HepG2 (cell line): ENCODE results near the gene DUS1L. TPM values are rescaled to one million over a fixed set of nuclear protein-coding genes. Genes with fewer than 3 reads are reported as not detected.

Source experiments
- HNRNPLL ChIP-seq: fragments of 200-400 bp; formaldehyde crosslinking; IDR thresholded peaks from 2 replicates; pipeline ENCODE4 v1.6.1; 2017; ENCODE audit warnings: mild to moderate bottlenecking, low read depth, low read length; ENCODE audit not compliant: poor library complexity, severe bottlenecking
- ISL2 ChIP-seq: sonication (generic); formaldehyde crosslinking; IDR thresholded peaks from 2 replicates; pipeline ENCODE4 v1.5.0; 2020; ENCODE audit warnings: missing genetic modification reagents
- MAZ ChIP-seq, 2 experiments: sonication (generic) in 1 of 2; formaldehyde crosslinking in 1 of 2; IDR thresholded peaks; 2 replicates each; pipeline versions ENCODE4 v1.5.0 to v1.6.1; 2012 to 2020; ENCODE audit warnings: low read depth in 2 of 2, mild to moderate bottlenecking in 2 of 2, borderline replicate concordance in 1 of 2, improper control_type of control experiment in 1 of 2, low read length in 1 of 2, missing genetic modification reagents in 1 of 2, moderate library complexity in 1 of 2
- NFE2L2 ChIP-seq: fragments of 150-350 bp; IDR thresholded peaks from 2 replicates; pipeline ENCODE4 v1.6.1; 2014; ENCODE audit warnings: low read length
- RBFOX2 ChIP-seq: fragments of 200-400 bp; formaldehyde crosslinking; IDR thresholded peaks from 2 replicates; pipeline ENCODE4 v1.6.1; 2017; ENCODE audit warnings: low read depth, mild to moderate bottlenecking, low read length
- ZFX ChIP-seq: sonication (generic); formaldehyde crosslinking; IDR thresholded peaks from 2 replicates; pipeline ENCODE4 v1.4.0; 2020; ENCODE audit warnings: mild to moderate bottlenecking, low read depth, missing genetic modification reagents, moderate library complexity
- ZNF224 ChIP-seq: sonication (generic); formaldehyde crosslinking; IDR thresholded peaks from 2 replicates; pipeline ENCODE4 v1.5.0; 2020; ENCODE audit warnings: mild to moderate bottlenecking, missing genetic modification reagents
- ZNF747 ChIP-seq: sonication (generic); formaldehyde crosslinking; IDR thresholded peaks from 2 replicates; pipeline ENCODE4 v1.8.1; 2023; ENCODE audit warnings: missing genetic modification reagents, mild to moderate bottlenecking, borderline replicate concordance
- polyA plus RNA-seq, 8 experiments: library from polyadenylated mRNA; depleted of rRNA in 3 of 8; stranded (reverse) in 7 of 8; unstranded in 1 of 8; fragments of >200 nt; fragmentation: Illumina TruSeq in 4 of 8; extraction: Trizol in 4 of 8; gene quantifications; 2 replicates each; pipeline versions ENCODE4 v1.2.1 to v1.2.3, GENCODE V29; 2011 to 2016; ENCODE audit warnings: low read depth in 4 of 8, missing spikeins in 1 of 8, mixed read lengths in 1 of 8; ENCODE audit not compliant: insufficient read depth in 1 of 8
- total RNA-seq, 5 experiments: library from RNA; depleted of rRNA; stranded (reverse); fragments of >200 nt; fragmentation: Illumina TruSeq; extraction: Trizol; gene quantifications; 2 replicates each; pipeline ENCODE4 v1.2.3, GENCODE V29; 2016; ENCODE audit warnings: low read depth in 1 of 5
- TF ChIP-seq, protein P1 (sequence below): sonication (generic); formaldehyde crosslinking; IDR thresholded peaks from 2 replicates; pipeline ENCODE4 v1.5.0; 2020; ENCODE audit warnings: mild to moderate bottlenecking, missing genetic modification reagents
- TF ChIP-seq, protein P2 (sequence below): sonication (generic); formaldehyde crosslinking; IDR thresholded peaks from 2 replicates; pipeline ENCODE4 v1.8.1; 2023; ENCODE audit warnings: mild to moderate bottlenecking, moderate library complexity, missing genetic modification reagents
- TF ChIP-seq, protein P3 (sequence below): sonication (generic); formaldehyde crosslinking; IDR thresholded peaks from 2 replicates; pipeline ENCODE4 v1.4.0; 2020; ENCODE audit warnings: missing genetic modification reagents
- TF ChIP-seq, protein P4 (sequence below): sonication (generic); formaldehyde crosslinking; IDR thresholded peaks from 2 replicates; pipeline ENCODE4 v1.5.0; 2020; ENCODE audit warnings: mild to moderate bottlenecking, missing genetic modification reagents, moderate library complexity
- TF ChIP-seq, protein P5 (sequence below): sonication (generic); formaldehyde crosslinking; IDR thresholded peaks from 2 replicates; pipeline ENCODE4 v1.5.0; 2020; ENCODE audit warnings: mild to moderate bottlenecking, missing genetic modification reagents, borderline replicate concordance

Gene DUS1L
- total and polyA plus RNA-seq, 2 of the 13 experiments (the other 11 are each of a cell fraction or from before 2014, with no cell fraction given) = 81.0 to 109 TPM

DNA sequence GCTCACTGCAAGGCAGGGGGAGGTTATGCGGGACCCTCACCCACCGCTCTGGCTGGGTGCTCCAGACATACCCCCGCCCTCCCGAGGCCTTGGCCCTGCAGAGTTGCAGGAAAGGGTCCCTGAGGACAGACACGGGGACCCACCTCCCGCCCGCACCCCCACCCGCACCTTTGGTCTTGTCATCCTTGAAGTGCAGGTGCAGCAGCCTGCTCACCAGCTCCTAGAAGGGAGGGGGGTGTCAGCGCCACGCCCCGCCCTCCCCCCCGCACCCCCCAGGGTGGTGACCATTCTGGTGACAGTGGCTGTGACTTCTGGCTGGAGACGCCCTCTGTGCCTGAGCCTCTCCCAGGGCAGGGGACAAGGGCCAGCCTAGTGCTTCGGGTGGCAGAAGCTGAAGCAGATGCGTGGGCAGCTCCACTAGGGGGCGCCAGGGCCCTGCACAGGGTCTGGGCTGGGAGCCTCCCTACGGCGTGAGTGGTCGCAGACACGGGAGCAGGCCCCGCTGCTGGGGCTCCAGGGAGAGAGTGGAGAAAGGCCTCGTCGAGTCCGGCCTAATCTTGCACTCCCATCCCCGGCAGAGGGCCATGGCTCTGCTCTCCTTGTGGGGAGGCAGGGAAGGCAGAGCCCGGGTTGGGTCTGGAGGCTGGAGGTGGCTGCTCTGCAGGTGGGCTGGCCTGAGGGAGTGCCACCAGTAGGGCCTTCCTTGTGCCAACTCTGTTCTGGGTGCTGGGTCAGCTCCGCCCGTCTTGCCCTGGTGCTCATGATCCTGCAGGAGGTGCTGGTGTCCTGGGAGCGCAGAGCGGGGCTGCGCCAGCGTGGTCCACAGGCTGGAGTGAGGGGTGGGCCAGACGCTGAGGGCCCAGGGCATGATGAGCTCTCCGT, 45.7 kb downstream of the DUS1L start (continued):
- TF ChIP-seq, protein P1, sequence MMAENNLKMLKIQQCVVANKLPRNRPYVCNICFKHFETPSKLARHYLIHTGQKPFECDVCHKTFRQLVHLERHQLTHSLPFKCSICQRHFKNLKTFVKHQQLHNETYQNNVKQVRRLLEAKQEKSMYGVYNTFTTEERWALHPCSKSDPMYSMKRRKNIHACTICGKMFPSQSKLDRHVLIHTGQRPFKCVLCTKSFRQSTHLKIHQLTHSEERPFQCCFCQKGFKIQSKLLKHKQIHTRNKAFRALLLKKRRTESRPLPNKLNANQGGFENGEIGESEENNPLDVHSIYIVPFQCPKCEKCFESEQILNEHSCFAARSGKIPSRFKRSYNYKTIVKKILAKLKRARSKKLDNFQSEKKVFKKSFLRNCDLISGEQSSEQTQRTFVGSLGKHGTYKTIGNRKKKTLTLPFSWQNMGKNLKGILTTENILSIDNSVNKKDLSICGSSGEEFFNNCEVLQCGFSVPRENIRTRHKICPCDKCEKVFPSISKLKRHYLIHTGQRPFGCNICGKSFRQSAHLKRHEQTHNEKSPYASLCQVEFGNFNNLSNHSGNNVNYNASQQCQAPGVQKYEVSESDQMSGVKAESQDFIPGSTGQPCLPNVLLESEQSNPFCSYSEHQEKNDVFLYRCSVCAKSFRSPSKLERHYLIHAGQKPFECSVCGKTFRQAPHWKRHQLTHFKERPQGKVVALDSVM = 0 out of 2 replicates have a peak, but pooled peaks have one; percentile 55
- TF ChIP-seq, protein P2, sequence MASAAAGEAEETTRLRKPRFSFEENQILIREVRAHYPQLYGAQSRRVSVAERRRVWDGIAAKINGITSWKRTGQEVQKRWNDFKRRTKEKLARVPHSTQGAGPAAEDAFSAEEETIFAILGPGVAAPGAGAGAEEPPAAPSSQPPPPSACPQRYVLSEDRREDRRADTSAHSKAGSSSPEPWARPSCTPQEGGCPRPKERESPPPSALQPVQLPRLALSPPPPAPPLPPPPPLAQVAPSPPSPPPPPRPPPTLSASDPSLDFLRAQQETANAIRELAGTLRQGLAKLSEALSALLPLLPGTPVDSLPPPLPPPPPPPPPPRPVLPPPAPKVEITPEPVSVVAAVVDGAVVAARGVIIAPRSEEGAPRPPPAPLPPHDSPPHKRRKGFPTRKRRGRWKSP = no peak
- peak; percentile 80 for TF ChIP-seq ZFX (CRISPR knock-in tag)
- TF ChIP-seq ZNF747 (CRISPR knock-in tag) = peak; percentile 31; the same call in 1 of the 2 replicates
- TF ChIP-seq, protein P3, sequence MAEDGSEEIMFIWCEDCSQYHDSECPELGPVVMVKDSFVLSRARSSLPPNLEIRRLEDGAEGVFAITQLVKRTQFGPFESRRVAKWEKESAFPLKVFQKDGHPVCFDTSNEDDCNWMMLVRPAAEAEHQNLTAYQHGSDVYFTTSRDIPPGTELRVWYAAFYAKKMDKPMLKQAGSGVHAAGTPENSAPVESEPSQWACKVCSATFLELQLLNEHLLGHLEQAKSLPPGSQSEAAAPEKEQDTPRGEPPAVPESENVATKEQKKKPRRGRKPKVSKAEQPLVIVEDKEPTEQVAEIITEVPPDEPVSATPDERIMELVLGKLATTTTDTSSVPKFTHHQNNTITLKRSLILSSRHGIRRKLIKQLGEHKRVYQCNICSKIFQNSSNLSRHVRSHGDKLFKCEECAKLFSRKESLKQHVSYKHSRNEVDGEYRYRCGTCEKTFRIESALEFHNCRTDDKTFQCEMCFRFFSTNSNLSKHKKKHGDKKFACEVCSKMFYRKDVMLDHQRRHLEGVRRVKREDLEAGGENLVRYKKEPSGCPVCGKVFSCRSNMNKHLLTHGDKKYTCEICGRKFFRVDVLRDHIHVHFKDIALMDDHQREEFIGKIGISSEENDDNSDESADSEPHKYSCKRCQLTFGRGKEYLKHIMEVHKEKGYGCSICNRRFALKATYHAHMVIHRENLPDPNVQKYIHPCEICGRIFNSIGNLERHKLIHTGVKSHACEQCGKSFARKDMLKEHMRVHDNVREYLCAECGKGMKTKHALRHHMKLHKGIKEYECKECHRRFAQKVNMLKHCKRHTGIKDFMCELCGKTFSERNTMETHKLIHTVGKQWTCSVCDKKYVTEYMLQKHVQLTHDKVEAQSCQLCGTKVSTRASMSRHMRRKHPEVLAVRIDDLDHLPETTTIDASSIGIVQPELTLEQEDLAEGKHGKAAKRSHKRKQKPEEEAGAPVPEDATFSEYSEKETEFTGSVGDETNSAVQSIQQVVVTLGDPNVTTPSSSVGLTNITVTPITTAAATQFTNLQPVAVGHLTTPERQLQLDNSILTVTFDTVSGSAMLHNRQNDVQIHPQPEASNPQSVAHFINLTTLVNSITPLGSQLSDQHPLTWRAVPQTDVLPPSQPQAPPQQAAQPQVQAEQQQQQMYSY (CRISPR knock-in tag) = no peak
- 0 out of 2 replicates have a peak, but pooled peaks have one; percentile 29 for TF ChIP-seq ISL2 (CRISPR knock-in tag)
- TF ChIP-seq ZNF224 = 0 out of 2 replicates have a peak, but pooled peaks have one; percentile 13
- TF ChIP-seq, protein P4, sequence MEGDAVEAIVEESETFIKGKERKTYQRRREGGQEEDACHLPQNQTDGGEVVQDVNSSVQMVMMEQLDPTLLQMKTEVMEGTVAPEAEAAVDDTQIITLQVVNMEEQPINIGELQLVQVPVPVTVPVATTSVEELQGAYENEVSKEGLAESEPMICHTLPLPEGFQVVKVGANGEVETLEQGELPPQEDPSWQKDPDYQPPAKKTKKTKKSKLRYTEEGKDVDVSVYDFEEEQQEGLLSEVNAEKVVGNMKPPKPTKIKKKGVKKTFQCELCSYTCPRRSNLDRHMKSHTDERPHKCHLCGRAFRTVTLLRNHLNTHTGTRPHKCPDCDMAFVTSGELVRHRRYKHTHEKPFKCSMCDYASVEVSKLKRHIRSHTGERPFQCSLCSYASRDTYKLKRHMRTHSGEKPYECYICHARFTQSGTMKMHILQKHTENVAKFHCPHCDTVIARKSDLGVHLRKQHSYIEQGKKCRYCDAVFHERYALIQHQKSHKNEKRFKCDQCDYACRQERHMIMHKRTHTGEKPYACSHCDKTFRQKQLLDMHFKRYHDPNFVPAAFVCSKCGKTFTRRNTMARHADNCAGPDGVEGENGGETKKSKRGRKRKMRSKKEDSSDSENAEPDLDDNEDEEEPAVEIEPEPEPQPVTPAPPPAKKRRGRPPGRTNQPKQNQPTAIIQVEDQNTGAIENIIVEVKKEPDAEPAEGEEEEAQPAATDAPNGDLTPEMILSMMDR = peak; percentile 96
- peak; percentile 12; the same call in 1 of the 2 replicates for TF ChIP-seq MAZ (IDR thresholded peaks at IDR 0.05; ENCODE audit: borderline replicate concordance, low read depth, low read length)
- peak; percentile 48; the same call in 1 of the 2 replicates for TF ChIP-seq MAZ (CRISPR knock-in tag; IDR thresholded peaks at IDR 0.05; ENCODE audit: low read depth)
- TF ChIP-seq, protein P5, sequence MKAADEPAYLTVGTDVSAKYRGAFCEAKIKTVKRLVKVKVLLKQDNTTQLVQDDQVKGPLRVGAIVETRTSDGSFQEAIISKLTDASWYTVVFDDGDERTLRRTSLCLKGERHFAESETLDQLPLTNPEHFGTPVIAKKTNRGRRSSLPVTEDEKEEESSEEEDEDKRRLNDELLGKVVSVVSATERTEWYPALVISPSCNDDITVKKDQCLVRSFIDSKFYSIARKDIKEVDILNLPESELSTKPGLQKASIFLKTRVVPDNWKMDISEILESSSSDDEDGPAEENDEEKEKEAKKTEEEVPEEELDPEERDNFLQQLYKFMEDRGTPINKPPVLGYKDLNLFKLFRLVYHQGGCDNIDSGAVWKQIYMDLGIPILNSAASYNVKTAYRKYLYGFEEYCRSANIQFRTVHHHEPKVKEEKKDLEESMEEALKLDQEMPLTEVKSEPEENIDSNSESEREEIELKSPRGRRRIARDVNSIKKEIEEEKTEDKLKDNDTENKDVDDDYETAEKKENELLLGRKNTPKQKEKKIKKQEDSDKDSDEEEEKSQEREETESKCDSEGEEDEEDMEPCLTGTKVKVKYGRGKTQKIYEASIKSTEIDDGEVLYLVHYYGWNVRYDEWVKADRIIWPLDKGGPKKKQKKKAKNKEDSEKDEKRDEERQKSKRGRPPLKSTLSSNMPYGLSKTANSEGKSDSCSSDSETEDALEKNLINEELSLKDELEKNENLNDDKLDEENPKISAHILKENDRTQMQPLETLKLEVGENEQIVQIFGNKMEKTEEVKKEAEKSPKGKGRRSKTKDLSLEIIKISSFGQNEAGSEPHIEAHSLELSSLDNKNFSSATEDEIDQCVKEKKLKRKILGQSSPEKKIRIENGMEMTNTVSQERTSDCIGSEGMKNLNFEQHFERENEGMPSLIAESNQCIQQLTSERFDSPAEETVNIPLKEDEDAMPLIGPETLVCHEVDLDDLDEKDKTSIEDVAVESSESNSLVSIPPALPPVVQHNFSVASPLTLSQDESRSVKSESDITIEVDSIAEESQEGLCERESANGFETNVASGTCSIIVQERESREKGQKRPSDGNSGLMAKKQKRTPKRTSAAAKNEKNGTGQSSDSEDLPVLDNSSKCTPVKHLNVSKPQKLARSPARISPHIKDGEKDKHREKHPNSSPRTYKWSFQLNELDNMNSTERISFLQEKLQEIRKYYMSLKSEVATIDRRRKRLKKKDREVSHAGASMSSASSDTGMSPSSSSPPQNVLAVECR (CRISPR knock-in tag) = peak; percentile 67
- TF ChIP-seq NFE2L2 = no peak
- TF ChIP-seq RBFOX2 = peak; percentile 68
- peak; percentile 23 for TF ChIP-seq HNRNPLL
